Central memory CD4-positive, alpha-beta T cell (primary cell): ENCODE measurements around the gene TP53INP2.
A peak's percentile ranks its signal among the peaks of the same experiment; 100 is the strongest.
"Not testable (repeated sequence)": the region's sequence is repeated elsewhere in the genome, so short reads cannot be mapped to it uniquely, and the experiment has no call there.

Source experiments
- DNase-seq: peaks from one replicate; pipeline ENCODE4 v3.0.0; 2022

TP53INP2 gene

GRCh38 chr20:34705397-34706301 lies 1.5 kb downstream of the TP53INP2 start:
- no peak for DNase-seq

GRCh38 chr20:34706302-34706875 lies 2.2 kb downstream of the TP53INP2 start:
- no peak for DNase-seq

GRCh38 chr20:34706912-34707784 lies 3.0 kb downstream of the TP53INP2 start:
- no peak for DNase-seq

GRCh38 chr20:34708621-34709043 lies 4.5 kb downstream of the TP53INP2 start:
- DNase-seq = peak; percentile 46

GRCh38 chr20:34709044-34709830 lies 5.1 kb downstream of the TP53INP2 start:
- peak; percentile 81 for DNase-seq

GRCh38 chr20:34709831-34710567 lies 5.9 kb downstream of the TP53INP2 start:
- DNase-seq = no peak

- no peak for DNase-seq
Observed at GRCh38 chr20:34710568-34710839, 6.4 kb downstream of the TP53INP2 start.

- no peak for DNase-seq
Observed at GRCh38 chr20:34710861-34711574, 6.9 kb downstream of the TP53INP2 start.

- DNase-seq = no peak
Observed at GRCh38 chr20:34711813-34712430, 7.8 kb downstream of the TP53INP2 start.

- DNase-seq = no peak
Observed at GRCh38 chr20:34712525-34713192, 8.5 kb downstream of the TP53INP2 start.

GRCh38 chr20:34713194-34713943 lies 9.2 kb downstream of the TP53INP2 start:
- DNase-seq = no peak

- DNase-seq = not testable (repeated sequence)
Observed at GRCh38 chr20:34713944-34714515, 9.9 kb downstream of the TP53INP2 start.

- no peak for DNase-seq
Observed at GRCh38 chr20:34715384-34715783, 11.2 kb downstream of the TP53INP2 start.

GRCh38 chr20:34716921-34717229 lies 12.7 kb downstream of the TP53INP2 start:
- no peak for DNase-seq

- DNase-seq = no peak
Observed at GRCh38 chr20:34717230-34718095, 13.3 kb downstream of the TP53INP2 start.

- not testable (repeated sequence) for DNase-seq
Observed at GRCh38 chr20:34719242-34720017, 15.3 kb downstream of the TP53INP2 start.

GRCh38 chr20:34720266-34720665 lies 16.1 kb downstream of the TP53INP2 start:
- DNase-seq = no peak
